ENCODE measurements around the gene PHPT1.

DNA sequence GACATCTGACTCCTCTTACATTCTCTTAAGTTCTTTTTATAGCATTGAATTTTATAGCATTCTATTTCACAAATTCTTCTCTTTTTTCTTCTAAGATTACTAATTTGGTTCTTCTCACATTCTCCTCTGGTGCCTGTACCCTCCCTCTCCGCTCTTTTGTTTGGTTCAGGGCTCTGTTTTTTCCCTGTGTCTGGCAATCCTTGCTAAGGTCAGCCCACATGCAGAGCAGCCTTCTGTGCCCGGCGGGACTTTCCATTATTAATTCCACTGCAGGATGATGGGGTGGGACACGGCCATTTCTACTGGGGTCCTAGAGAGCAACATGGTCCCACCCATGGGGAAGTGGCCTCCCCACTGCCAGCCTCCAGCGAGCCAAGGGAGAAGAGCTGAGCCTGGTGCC, 27.3 kb downstream of the PHPT1 start:
- TF ChIP-seq, protein P1, sequence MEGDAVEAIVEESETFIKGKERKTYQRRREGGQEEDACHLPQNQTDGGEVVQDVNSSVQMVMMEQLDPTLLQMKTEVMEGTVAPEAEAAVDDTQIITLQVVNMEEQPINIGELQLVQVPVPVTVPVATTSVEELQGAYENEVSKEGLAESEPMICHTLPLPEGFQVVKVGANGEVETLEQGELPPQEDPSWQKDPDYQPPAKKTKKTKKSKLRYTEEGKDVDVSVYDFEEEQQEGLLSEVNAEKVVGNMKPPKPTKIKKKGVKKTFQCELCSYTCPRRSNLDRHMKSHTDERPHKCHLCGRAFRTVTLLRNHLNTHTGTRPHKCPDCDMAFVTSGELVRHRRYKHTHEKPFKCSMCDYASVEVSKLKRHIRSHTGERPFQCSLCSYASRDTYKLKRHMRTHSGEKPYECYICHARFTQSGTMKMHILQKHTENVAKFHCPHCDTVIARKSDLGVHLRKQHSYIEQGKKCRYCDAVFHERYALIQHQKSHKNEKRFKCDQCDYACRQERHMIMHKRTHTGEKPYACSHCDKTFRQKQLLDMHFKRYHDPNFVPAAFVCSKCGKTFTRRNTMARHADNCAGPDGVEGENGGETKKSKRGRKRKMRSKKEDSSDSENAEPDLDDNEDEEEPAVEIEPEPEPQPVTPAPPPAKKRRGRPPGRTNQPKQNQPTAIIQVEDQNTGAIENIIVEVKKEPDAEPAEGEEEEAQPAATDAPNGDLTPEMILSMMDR (IDR thresholded peaks at IDR 0.05) = no peak
- no peak for TF ChIP-seq POLR2A (IDR thresholded peaks at IDR 0.05)

Data from right lobe of liver (tissue), 4 donors.